Stimulated activated CD4-positive, alpha-beta T cell treated with anti-CD3 and anti-CD28 coated beads, Interleukin-1b, Interleukin-23, amount 100 ng/mL, for 48 hours (primary cell): Measurements from ENCODE around the gene RNF115.
"Not testable (repeated sequence)": the region's sequence is repeated elsewhere in the genome, so short reads cannot be mapped to it uniquely, and the experiment has no call there.

Source experiments
- DNase-seq: peaks from one replicate; pipeline ENCODE4 v3.0.0-alpha.2; 2020

Gene RNF115

GRCh38 chr1:145826030-145826429, 2.1 kb upstream of the RNF115 start:
- DNase-seq = no peak

GRCh38 chr1:145824499-145824842, 576 bp upstream of the RNF115 start:
- no peak for DNase-seq

DNA sequence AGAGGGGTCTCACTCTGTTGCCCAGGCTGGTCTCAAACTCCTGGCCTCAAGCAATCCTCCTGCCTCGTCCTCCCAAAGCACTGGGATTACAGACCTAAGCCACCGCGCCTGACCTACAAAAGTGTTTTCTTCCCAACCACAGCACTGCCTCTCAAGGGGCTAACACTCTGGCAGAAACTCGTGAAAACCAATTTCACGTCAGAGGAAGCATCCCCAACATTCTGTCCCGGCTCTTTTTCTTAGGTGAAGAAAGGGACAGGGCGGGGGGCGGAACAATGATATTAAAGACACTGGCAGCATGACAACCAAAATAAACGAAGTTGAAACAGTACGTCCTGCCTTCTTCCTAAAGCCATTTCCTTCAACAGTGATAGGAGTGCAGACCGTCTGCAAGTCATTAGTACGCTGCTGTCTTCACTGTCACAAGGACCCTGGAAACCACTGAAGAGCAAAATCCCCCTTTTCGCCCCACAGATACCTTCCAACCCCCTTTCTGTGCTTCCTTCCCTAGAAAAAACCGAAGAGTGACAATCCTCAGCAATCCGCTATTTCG, 1.0 kb downstream of the RNF115 start:
- not testable (repeated sequence) for DNase-seq

DNA sequence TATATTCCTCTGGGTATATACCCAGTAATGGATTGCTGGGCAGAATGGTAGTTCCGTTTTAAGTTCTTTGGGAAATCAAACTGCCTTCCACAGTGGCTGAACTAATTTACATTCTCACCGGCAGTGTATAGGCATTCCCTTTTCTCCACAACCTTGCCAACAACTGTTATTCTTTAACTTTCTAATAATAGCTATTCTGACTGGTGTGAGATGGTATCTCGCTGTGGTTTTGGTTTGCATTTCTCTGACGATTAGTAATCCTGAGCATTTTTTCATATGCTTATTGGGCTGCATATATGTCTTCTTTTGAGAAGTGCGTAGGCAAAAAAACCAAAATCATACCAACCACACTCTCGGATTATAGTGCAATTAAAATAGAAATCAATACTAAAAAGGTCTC, 5.8 kb downstream of the RNF115 start:
- DNase-seq = not testable (repeated sequence)

DNA sequence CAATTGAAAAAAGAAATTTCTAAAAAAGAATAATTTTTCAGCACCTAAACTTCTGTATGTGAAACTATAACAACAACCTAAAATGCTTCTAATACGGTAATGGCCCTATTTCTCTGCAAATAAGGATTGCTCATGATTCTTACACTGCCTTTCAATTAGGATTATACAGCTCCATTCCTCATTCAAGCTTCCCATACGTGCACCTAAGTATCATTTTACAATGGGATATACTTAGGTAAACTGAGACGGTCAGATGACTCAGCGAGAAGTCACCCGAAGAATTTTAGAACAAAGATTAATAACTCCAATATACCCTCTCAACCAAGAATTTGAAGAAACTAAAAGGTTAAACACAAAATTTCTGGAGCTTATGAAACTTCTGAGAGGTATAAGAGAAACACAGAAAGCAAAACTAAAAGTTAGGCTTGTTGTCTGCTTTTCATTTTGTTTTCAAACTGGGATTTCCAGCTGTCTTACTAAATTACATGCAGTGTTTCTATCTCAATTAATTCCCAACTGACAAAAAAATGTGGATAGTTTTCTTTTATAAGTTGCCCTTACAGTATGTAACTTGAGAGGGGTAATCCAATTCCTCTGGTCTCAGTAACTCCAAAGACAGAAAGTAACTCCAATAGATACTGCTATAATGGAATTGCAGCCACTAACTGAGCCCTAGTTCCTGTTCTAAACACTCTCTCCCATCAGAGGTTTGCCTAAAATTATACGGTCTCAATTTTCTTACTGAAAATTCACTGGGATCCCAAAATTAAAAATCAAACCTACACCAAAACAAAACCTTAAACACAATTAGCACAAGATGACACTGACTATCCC, 10.7 kb downstream of the RNF115 start:
- not testable (repeated sequence) for DNase-seq

GRCh38 chr1:145806844-145807243, 17.1 kb downstream of the RNF115 start:
- DNase-seq = no peak

- no peak for DNase-seq
Measured at GRCh38 chr1:145806408-145806807, 17.5 kb downstream of the RNF115 start.

- DNase-seq = no peak
Measured at GRCh38 chr1:145805057-145805456, 18.8 kb downstream of the RNF115 start.

DNA sequence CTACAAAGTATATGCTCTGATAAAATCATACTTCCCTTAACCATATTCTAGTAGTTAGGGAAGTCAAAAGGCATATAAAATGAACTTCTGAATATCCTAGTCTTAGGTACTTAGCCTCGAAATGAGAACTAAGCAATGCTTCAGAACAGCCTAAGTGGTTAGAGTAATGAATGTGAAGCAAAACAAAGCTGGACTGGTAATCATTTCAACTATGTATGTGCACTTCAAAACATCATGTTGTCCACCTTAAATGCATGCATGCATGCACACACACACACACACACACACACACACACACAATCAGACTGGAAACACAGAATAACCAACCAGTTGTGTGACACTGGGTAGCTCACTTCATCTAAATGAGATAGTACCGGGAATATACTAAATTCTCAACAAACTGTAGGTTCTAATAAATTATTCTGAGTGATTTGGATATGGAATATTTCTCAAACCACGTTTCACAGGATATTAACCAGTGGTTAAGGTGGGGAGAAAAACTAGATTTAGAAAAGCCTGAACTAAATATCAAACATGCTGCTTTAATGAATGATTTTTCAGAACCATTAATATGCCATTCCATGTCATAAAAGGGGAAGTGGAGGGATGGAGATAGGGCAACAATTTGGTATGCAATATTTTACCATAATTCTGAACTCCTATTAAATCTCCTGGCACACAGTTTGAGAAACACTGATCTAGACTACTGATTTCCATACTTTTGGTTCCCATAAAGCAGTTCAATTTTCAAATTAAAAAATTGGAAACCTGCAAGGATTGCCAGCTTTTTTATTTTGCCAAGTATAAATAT, 19.5 kb downstream of the RNF115 start:
- DNase-seq = no peak

DNA sequence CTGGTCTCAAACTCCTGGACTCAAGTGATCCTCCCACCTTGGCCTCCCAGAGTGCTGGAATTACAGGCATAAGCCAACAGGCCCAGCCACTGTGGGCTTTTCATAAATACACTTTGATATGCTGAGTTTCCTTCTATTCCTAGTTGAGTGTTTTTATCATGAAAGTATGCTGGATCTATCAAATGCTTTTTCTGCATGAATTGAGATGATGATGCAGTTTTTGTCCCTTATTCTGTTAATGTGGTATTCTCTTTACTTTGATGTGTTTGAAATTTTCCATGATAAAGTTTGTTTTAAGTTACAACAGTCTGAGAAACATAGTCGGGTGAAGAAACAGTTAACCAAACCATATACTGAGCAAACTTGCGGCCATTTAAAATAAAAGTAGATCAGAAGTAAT, 24.1 kb downstream of the RNF115 start:
- DNase-seq = no peak

DNA sequence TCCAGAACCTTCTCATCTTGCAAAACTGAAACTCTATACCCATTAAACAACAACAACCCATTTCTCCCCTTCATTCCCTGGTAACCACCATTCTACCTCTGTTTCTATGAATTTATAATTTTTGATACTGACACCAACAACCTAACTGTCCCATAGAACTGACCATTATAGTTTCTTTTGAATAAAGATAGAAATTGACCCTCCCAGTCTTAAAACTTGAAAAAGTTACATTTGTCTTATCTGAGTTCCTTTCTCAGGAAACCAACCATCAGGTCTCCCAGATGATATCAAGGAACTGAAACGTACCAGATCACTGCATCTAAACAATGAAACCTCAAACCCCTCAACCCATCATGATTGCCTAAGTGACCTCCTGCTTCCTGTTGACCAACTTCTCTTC, 27.1 kb downstream of the RNF115 start:
- DNase-seq = no peak

GRCh38 chr1:145795257-145795881, 28.5 kb downstream of the RNF115 start:
- no peak for DNase-seq

GRCh38 chr1:145792484-145792883, 31.4 kb downstream of the RNF115 start:
- no peak for DNase-seq

DNA sequence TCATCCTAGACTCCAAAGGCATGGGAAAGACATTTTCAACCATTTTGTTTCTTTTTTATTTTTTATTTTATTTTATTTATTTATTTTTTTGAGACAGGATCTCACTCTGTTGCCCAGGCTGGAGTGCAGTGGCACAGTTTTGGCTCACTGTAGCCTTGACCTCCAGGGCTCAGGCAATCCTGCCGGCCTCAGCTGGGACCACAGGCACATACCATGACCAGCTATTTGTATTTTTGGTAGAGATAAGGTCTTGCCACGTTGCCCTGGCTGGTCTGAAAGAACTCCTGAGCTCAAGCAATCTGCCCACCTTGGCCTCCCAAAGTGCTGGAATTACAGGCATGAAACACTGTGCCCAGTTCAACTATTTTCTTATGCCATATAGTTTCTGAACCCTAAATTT, 32.0 kb downstream of the RNF115 start:
- not testable (repeated sequence) for DNase-seq

GRCh38 chr1:145788580-145788979, 35.3 kb downstream of the RNF115 start:
- no peak for DNase-seq

GRCh38 chr1:145786271-145786670, 37.6 kb downstream of the RNF115 start:
- no peak for DNase-seq

DNA sequence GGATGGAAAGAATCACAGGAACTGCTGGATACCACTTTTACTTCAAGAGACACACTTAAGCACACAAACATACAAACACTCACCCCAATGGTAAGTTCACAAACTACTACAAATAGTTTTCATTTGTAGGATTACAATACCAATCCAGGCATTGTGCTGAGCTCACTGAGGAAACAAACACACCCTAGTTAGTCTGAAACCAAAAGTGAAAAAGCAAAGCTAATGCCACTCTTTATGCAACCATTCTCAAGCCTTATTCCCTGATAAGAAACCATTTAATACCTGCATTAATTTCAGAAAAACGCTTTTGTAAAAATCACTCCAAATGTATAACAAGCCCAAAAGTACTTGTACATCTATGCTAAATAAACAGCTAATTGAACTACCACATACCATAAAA, 38.3 kb downstream of the RNF115 start:
- DNase-seq = no peak

GRCh38 chr1:145784409-145784808, 39.5 kb downstream of the RNF115 start:
- no peak for DNase-seq

GRCh38 chr1:145782272-145783099, 41.4 kb downstream of the RNF115 start:
- DNase-seq = no peak

- DNase-seq = no peak
Measured at GRCh38 chr1:145778146-145778540, 45.8 kb downstream of the RNF115 start.

DNA sequence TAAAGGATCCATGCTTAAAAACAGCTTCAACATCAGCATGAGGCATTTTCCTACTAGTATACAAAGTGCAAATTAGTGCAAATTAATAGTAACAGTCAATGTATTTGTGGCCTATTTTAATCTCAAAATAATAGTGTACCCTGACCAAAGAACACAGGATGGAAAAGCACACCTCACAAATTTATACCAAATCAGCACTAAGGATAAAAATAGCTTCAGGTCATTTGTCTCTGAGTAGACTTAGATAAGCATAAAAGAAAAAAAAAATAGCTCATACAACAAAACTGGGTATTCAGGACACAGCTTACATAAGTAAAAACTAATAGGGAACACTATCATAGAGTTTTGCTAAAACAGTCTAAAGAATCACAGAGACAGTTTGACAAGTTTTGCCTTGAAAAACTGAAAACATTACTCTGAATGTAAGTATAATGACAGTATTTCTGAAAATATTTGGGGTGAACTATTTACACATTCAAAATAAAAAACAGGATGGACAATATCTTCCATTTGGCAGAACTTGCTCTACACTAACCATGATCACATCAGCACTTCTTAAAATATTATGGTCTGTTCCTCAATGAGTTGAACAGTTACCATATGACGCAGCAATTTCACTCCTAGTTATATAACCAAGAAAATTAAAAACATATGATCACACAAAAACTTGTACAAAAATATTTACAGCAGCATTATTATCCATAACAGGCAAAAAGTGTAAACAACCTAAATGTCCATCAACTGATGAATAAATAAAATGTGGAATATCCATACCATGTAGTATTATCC, 46.3 kb downstream of the RNF115 start:
- no peak for DNase-seq

- no peak for DNase-seq
Measured at GRCh38 chr1:145773423-145773822, 50.5 kb downstream of the RNF115 start.
